H1 (cell line): ENCODE measurements around the gene C1orf74. TPM values are rescaled to one million over a fixed set of nuclear protein-coding genes. Genes with fewer than 3 reads are reported as not detected.

Experiments used
- CTCF ChIA-PET: fragments of 300-600 bp; sonication (Branson Sonifier 250); formaldehyde crosslinking; loops from one replicate; lab custom pipeline; 2021; ENCODE audit not compliant: partially characterized antibody; lab: Charles Lee
- POLR2A ChIA-PET: fragments of 300-600 bp; sonication (Branson Sonifier 250); formaldehyde crosslinking; loops from one replicate; lab custom pipeline; 2021; ENCODE audit warnings: inconsistent platforms; ENCODE audit not compliant: partially characterized antibody; lab: Charles Lee
- DNase-seq, 2 experiments: peaks; one replicate each; pipeline versions ENCODE4 v3.0.0 to v3.0.0-alpha.2; 2010 to 2022; ENCODE audit warnings: low spot score in 2 of 2, low read depth in 1 of 2, mixed read lengths in 1 of 2
- FAIRE-seq: peaks from 2 replicates; lab custom pipeline; 2011; peaks lifted over from hg19 to GRCh38; lab: Jason Lieb, UNC
- H2AFZ ChIP-seq: 2 replicates; pipeline ENCODE4 v1.8.1; 2012; ENCODE audit warnings: low read length, inconsistent platforms
- H2AK5ac ChIP-seq: 2 replicates; pipeline ENCODE4 v1.6.1; 2013; ENCODE audit warnings: low read depth, low read length
- H2BK120ac ChIP-seq: replicated peaks from 2 replicates; pipeline ENCODE3; 2013; ENCODE audit warnings: low read depth, low read length, inconsistent platforms
- H2BK12ac ChIP-seq: 2 replicates; pipeline ENCODE4 v1.6.1; 2013; ENCODE audit warnings: low read depth, low read length
- H2BK15ac ChIP-seq: 2 replicates; pipeline ENCODE4 v1.6.1; 2013; ENCODE audit warnings: low read length
- H2BK20ac ChIP-seq: 2 replicates; pipeline ENCODE4 v1.6.1; 2013; ENCODE audit warnings: low read length
- H2BK5ac ChIP-seq: 2 replicates; pipeline ENCODE4 v1.6.1; 2013; ENCODE audit warnings: low read depth, low read length
- H3K14ac ChIP-seq: 2 replicates; pipeline ENCODE4 v1.6.1; 2013; ENCODE audit warnings: inconsistent platforms; ENCODE audit not compliant: insufficient read length
- H3K18ac ChIP-seq: 2 replicates; pipeline ENCODE4 v1.6.1; 2013; ENCODE audit warnings: low read length; ENCODE audit errors: extremely low read depth
- H3K23ac ChIP-seq: 2 replicates; pipeline ENCODE4 v1.6.1; 2013; ENCODE audit warnings: inconsistent platforms; ENCODE audit not compliant: insufficient read length
- H3K23me2 ChIP-seq: 2 replicates; pipeline ENCODE4 v1.6.1; 2013; ENCODE audit warnings: low read depth, low read length
- H3K27ac ChIP-seq: 2 replicates; pipeline ENCODE4 v1.6.1; 2011; ENCODE audit warnings: low read depth, low read length, inconsistent platforms
- H3K27me3 ChIP-seq, 4 experiments: replicated peaks in 1 of 4; 1 replicate in 1 of 4; 2 replicates in 3 of 4; pipeline versions ENCODE4 v1.6.1 to v1.8.1; 2011 to 2013; ENCODE audit warnings: low read length in 3 of 4, mild to moderate bottlenecking in 3 of 4, inconsistent platforms in 2 of 4, mixed read lengths in 2 of 4, moderate library complexity in 1 of 4; ENCODE audit not compliant: control insufficient read depth in 3 of 4, insufficient read depth in 3 of 4; ENCODE audit errors: extremely low read depth in 1 of 4
- H3K36me3 ChIP-seq, 4 experiments: 2 replicates each; pipeline versions ENCODE4 v1.6.1 to v1.8.1; 2011 to 2013; ENCODE audit warnings: mild to moderate bottlenecking in 4 of 4, low read length in 3 of 4, moderate library complexity in 2 of 4, control low read depth in 1 of 4, inconsistent platforms in 1 of 4; ENCODE audit not compliant: insufficient read depth in 4 of 4, control insufficient read depth in 2 of 4
- H3K4ac ChIP-seq: replicated peaks from 2 replicates; pipeline ENCODE3; 2013; ENCODE audit warnings: low read length, low read depth, mixed read lengths, inconsistent platforms; ENCODE audit not compliant: insufficient read length
- H3K4me1 ChIP-seq, 4 experiments: replicated peaks in 1 of 4; 1 replicate in 1 of 4; 2 replicates in 3 of 4; pipeline versions ENCODE4 v1.6.1 to v1.8.1; 2011 to 2013; ENCODE audit warnings: low read length in 3 of 4, inconsistent platforms in 2 of 4, mixed read lengths in 1 of 4; ENCODE audit not compliant: insufficient read depth in 4 of 4, control insufficient read depth in 3 of 4
- H3K4me2 ChIP-seq, 2 experiments: 2 replicates each; pipeline versions ENCODE4 v1.6.1 to v1.8.1; 2011 to 2013; ENCODE audit warnings: low read depth in 2 of 2, low read length in 2 of 2, control low read depth in 1 of 2, inconsistent platforms in 1 of 2, mild to moderate bottlenecking in 1 of 2; ENCODE audit not compliant: insufficient read depth in 1 of 2
- H3K4me3 ChIP-seq, 4 experiments: fragments of 200-600, 300-600 bp in 1 of 4; sonication (generic), shearing (Covaris generic), sonication (Bioruptor Twin) in 1 of 4; 2 replicates each; pipeline versions ENCODE4 v1.5.1 to v1.8.1; 2011 to 2016; ENCODE audit warnings: low read length in 4 of 4, low read depth in 3 of 4, control low read depth in 2 of 4, inconsistent platforms in 2 of 4, mild to moderate bottlenecking in 2 of 4, mixed read lengths in 1 of 4, moderate library complexity in 1 of 4; ENCODE audit not compliant: insufficient read depth in 2 of 4; ENCODE audit errors: extremely low read depth in 1 of 4
- H3K56ac ChIP-seq: replicated peaks from 2 replicates; pipeline ENCODE3; 2013; ENCODE audit warnings: low read depth, mild to moderate bottlenecking, mixed read lengths, low read length, inconsistent platforms; ENCODE audit not compliant: insufficient read length
- H3K79me1 ChIP-seq: 2 replicates; pipeline ENCODE4 v1.6.1; 2013; ENCODE audit warnings: low read depth, low read length, control low read depth
- H3K79me2 ChIP-seq, 2 experiments: 2 replicates each; pipeline versions ENCODE4 v1.6.1 to v1.8.1; 2012 to 2013; ENCODE audit warnings: low read length in 2 of 2, mild to moderate bottlenecking in 2 of 2, inconsistent platforms in 1 of 2; ENCODE audit not compliant: insufficient read depth in 2 of 2, control insufficient read depth in 1 of 2
- H3K9ac ChIP-seq, 4 experiments: replicated peaks in 1 of 4; 1 replicate in 1 of 4; 2 replicates in 3 of 4; pipeline versions ENCODE4 v1.6.1 to v1.8.1; 2011 to 2013; ENCODE audit warnings: low read depth in 3 of 4, low read length in 3 of 4, control low read depth in 2 of 4, mild to moderate bottlenecking in 2 of 4, moderate library complexity in 2 of 4, inconsistent platforms in 1 of 4; ENCODE audit errors: extremely low read depth in 1 of 4
- H3K9me3 ChIP-seq, 2 experiments: 2 replicates each; pipeline versions ENCODE4 v1.6.1 to v1.8.1; 2012 to 2013; ENCODE audit warnings: mild to moderate bottlenecking in 2 of 2, moderate library complexity in 2 of 2, control low read depth in 1 of 2, inconsistent platforms in 1 of 2, low read depth in 1 of 2, low read length in 1 of 2, mixed read lengths in 1 of 2; ENCODE audit not compliant: insufficient read depth in 2 of 2
- H4K20me1 ChIP-seq, 2 experiments: replicated peaks in 1 of 2; 2 replicates each; pipeline versions ENCODE3 to v1.8.1; 2011 to 2013; ENCODE audit warnings: inconsistent platforms in 2 of 2, low read length in 2 of 2, mild to moderate bottlenecking in 1 of 2; ENCODE audit not compliant: insufficient read depth in 2 of 2, control insufficient read depth in 1 of 2
- H4K5ac ChIP-seq: 2 replicates; pipeline ENCODE4 v1.6.1; 2013; ENCODE audit warnings: low read length, low read depth, mixed read lengths, inconsistent platforms; ENCODE audit not compliant: insufficient read length
- H4K8ac ChIP-seq: 2 replicates; pipeline ENCODE4 v1.8.0; 2013; ENCODE audit warnings: mild to moderate bottlenecking, moderate library complexity, low read length, inconsistent platforms; ENCODE audit not compliant: insufficient read depth; ENCODE audit errors: extremely low read depth
- H4K91ac ChIP-seq: replicated peaks from 2 replicates; pipeline ENCODE3; 2013; ENCODE audit warnings: low read length, mixed read lengths, inconsistent platforms; ENCODE audit not compliant: insufficient read length
- ASH2L ChIP-seq: fragments of 200-600, 300-600 bp; sonication (generic); IDR thresholded peaks from one replicate; pipeline ENCODE4 v1.7.1; 2017; ENCODE audit warnings: low read length
- KDM4A ChIP-seq: IDR thresholded peaks from one replicate; pipeline ENCODE4 v1.7.1; 2012; ENCODE audit warnings: low read depth, mild to moderate bottlenecking, moderate library complexity, low read length, inconsistent platforms; ENCODE audit not compliant: severe bottlenecking
- POLR2A ChIP-seq, 2 experiments: IDR thresholded peaks; 1 replicate in 1 of 2; 2 replicates in 1 of 2; pipeline ENCODE4 v1.6.1; 2011; ENCODE audit warnings: low read depth in 2 of 2, low read length in 2 of 2, mild to moderate bottlenecking in 2 of 2; ENCODE audit errors: control extremely low read depth in 1 of 2
- RXRA ChIP-seq: IDR thresholded peaks from 2 replicates; pipeline ENCODE4 v1.6.1; 2011; ENCODE audit warnings: low read depth, mild to moderate bottlenecking, low read length, moderate library complexity; ENCODE audit not compliant: insufficient read depth
- SIN3A ChIP-seq, 2 experiments: IDR thresholded peaks in 1 of 2; conservative IDR thresholded peaks in 1 of 2; 2 replicates each; pipeline ENCODE4 v1.6.1; 2011 to 2012; ENCODE audit warnings: low read length in 2 of 2, improper control_type of control experiment in 1 of 2, low read depth in 1 of 2, mild to moderate bottlenecking in 1 of 2
- SIX5 ChIP-seq: IDR thresholded peaks from 2 replicates; pipeline ENCODE4 v1.6.1; 2011; ENCODE audit warnings: mild to moderate bottlenecking, low read depth, low read length
- SP1 ChIP-seq: IDR thresholded peaks from 2 replicates; pipeline ENCODE4 v1.6.1; 2011; ENCODE audit warnings: low read depth, low read length
- SP4 ChIP-seq: IDR thresholded peaks from 2 replicates; pipeline ENCODE4 v1.6.1; 2012; ENCODE audit warnings: low read length, inconsistent platforms
- TAF1 ChIP-seq: IDR thresholded peaks from 2 replicates; pipeline ENCODE4 v1.6.1; 2011; ENCODE audit warnings: mild to moderate bottlenecking, low read depth, low read length
- TEAD4 ChIP-seq: IDR thresholded peaks from 2 replicates; pipeline ENCODE4 v1.6.1; 2012; ENCODE audit warnings: low read depth, low read length, inconsistent platforms, mixed read lengths
- ZNF274 ChIP-seq: IDR thresholded peaks from 2 replicates; pipeline ENCODE4 v1.7.0; 2012; ENCODE audit warnings: low read length, borderline replicate concordance; ENCODE audit errors: extremely low read depth
- polyA plus RNA-seq, 7 experiments: library from polyadenylated mRNA; depleted of rRNA in 3 of 7; stranded (reverse) in 5 of 7; unstranded in 2 of 7; fragments of >200 nt in 5 of 7; fragments of 200-250 nt in 2 of 7; gene quantifications; 1 replicate in 5 of 7; 2 replicates in 1 of 7; 4 replicates in 1 of 7; pipeline versions ENCODE4 v1.2.1 to v1.2.3, GENCODE V29; 2011 to 2013; ENCODE audit warnings: missing spikeins in 2 of 7, mixed read lengths in 2 of 7
- total RNA-seq: library from RNA; stranded (reverse); fragmentation: NEBNext Ultra II Directional; extraction: Animal tissue kit (Norgen Biotek cat#: 25700); gene quantifications from 2 replicates; pipeline ENCODE4 v1.2.1, GENCODE V29; 2021
- TF ChIP-seq, protein P1 (sequence below): IDR thresholded peaks from 2 replicates; pipeline ENCODE4 v1.6.1; 2011; ENCODE audit warnings: low read length, improper control_type of control experiment

C1orf74 gene
- total and polyA plus RNA-seq, 2 of the 8 experiments (the other 6 are each of a cell fraction or from before 2014, with no cell fraction given), result 3.1 to 3.9 TPM

DNA sequence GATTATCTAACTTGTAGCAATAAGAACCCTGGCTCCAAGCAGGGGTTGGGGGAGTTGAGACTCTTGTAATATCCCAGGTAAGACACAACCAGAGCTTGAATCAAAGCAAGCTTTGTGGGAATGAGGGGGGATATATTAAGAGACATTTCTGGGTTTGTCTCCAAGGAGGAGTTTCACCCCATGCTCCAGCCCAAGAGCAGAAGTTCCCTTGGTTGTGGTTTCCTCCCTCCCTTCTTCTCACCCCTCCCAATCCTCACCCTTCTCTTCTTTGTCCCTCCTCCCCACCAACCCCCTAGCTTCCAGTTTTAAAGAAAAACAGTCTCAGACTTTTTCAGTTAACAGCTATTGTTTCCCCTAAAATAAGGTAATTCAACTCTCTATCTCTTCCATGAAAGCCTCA lies 16.7 kb downstream of the C1orf74 start:
- Histone ChIP-seq H4K5ac (no peak overlapping the region), H3K4ac (no peak overlapping the region), H4K20me1 (peaks cover 0 to 11% of the 10 kb centered on the region in 2 experiments), H4K91ac (no peak overlapping the region), H3K36me3 (no peaks in the 10 kb centered on the region; a peak in 1 of 8 replicates), H3K14ac (no peak overlapping the region), H3K23me2 (peaks cover 13% of the 10 kb centered on the region; the same call in 1 of the 2 replicates), H2BK15ac (no peak overlapping the region), H2AFZ (no peak overlapping the region), H3K18ac (no peak overlapping the region), H3K27me3 (peaks cover 0 to 2% (median 0%) of the 10 kb centered on the region in 4 experiments; a peak in 2 of 7 replicates), H3K79me2 (no peaks in the 10 kb centered on the region), H3K9me3 (peaks cover 5 to 8% of the 10 kb centered on the region in 2 experiments; a peak in 2 of 4 replicates), H3K27ac (no peak overlapping the region), H3K4me1 (no peaks in the 10 kb centered on the region; a peak in 1 of 7 replicates), H2BK20ac (no peak overlapping the region), H2BK12ac (no peak overlapping the region), H2BK120ac (no peak overlapping the region), H3K56ac (no peak overlapping the region), H2BK5ac (no peak overlapping the region), H3K4me2 (no peak overlapping the region), H3K9ac (no peak overlapping the region), H2AK5ac (no peak overlapping the region), H3K4me3 (no peak overlapping the region), H3K79me1 (no peaks in the 10 kb centered on the region), H4K8ac (no peak overlapping the region), H3K23ac (no peak overlapping the region)
- ChIA-PET POLR2A (no interaction called here), CTCF (interaction anchor here (0.9 to 3.1 kb wide), 5 partner anchors 8 to 60 kb away, joined by 3 to 14 read pairs (median 4); partner anchors contain the start of genes C1orf74 and UTP25)
- FAIRE-seq (no peak), DNase-seq (no peak)
- TF ChIP-seq POLR2A (IDR thresholded peaks at IDR 0.05; ENCODE audit: control extremely low read depth in 1 of 2, low read depth in 2 of 2, low read length in 2 of 2) (no peak), TEAD4 (no peak), SIN3A (conservative IDR thresholded peaks at IDR 0.05 in 1 of 2, IDR thresholded peaks at IDR 0.05 in 1 of 2; ENCODE audit: low read depth in 1 of 2, low read length in 2 of 2) (no peak), SP4 (no peak), ZNF274 (no peak), SP1 (no peak), TAF1 (no peak), ASH2L (no peak), SIX5 (no peak), RXRA (no peak), KDM4A (no peak)
- TF ChIP-seq, protein P1, sequence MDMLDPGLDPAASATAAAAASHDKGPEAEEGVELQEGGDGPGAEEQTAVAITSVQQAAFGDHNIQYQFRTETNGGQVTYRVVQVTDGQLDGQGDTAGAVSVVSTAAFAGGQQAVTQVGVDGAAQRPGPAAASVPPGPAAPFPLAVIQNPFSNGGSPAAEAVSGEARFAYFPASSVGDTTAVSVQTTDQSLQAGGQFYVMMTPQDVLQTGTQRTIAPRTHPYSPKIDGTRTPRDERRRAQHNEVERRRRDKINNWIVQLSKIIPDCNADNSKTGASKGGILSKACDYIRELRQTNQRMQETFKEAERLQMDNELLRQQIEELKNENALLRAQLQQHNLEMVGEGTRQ, result no peak
